HG03066 (cell line): ENCODE data around the gene TFPI2.
"Not testable (repeated sequence)": the region's sequence is repeated elsewhere in the genome, so short reads cannot be mapped to it uniquely, and the experiment has no call there.

ENCODE experiments used
- ATAC-seq: cut with Tn5 transposase; IDR thresholded peaks from one replicate; pipeline ENCODE4 v1.9.1; 2021; ENCODE audit warnings: low read depth; ENCODE audit not compliant: unreplicated experiment

The TFPI2 gene

GRCh38 chr7:93890464-93891068, at the start of gene TFPI2:
TSS of gene TFPI2 (minus strand) at chr7:93890753. CDS start at chr7:93890678, 75 bp downstream.
- ATAC-seq = peak; percentile 46

- no peak for ATAC-seq
Measured at GRCh38 chr7:93938293-93938692, 47.7 kb upstream of the TFPI2 start.

GRCh38 chr7:93937818-93938217, 47.3 kb upstream of the TFPI2 start:
- ATAC-seq = no peak

- no peak for ATAC-seq
Measured at GRCh38 chr7:93935102-93935501, 44.5 kb upstream of the TFPI2 start.

GRCh38 chr7:93933156-93933555, 42.6 kb upstream of the TFPI2 start:
- no peak for ATAC-seq

GRCh38 chr7:93931655-93932054, 41.1 kb upstream of the TFPI2 start:
- no peak for ATAC-seq

GRCh38 chr7:93927585-93927984, 37.0 kb upstream of the TFPI2 start:
- no peak for ATAC-seq

- ATAC-seq = no peak
Measured at GRCh38 chr7:93926800-93927199, 36.2 kb upstream of the TFPI2 start.

- no peak for ATAC-seq
Measured at GRCh38 chr7:93923942-93924341, 33.4 kb upstream of the TFPI2 start.

GRCh38 chr7:93923296-93923695, 32.7 kb upstream of the TFPI2 start:
- ATAC-seq = no peak

GRCh38 chr7:93921607-93922566, 31.3 kb upstream of the TFPI2 start, which contains the start of gene GNG11:
TSS of gene GNG11 (plus strand) at chr7:93921735. CDS start at chr7:93922138, 403 bp downstream.
- peak; percentile 91 for ATAC-seq

- no peak for ATAC-seq
Measured at GRCh38 chr7:93921186-93921585, 30.6 kb upstream of the TFPI2 start.

GRCh38 chr7:93920496-93921182, 30.1 kb upstream of the TFPI2 start:
- no peak for ATAC-seq

GRCh38 chr7:93916315-93916714, 25.8 kb upstream of the TFPI2 start:
- not testable (repeated sequence) for ATAC-seq

- not testable (repeated sequence) for ATAC-seq
Measured at GRCh38 chr7:93915888-93916287, 25.3 kb upstream of the TFPI2 start.

GRCh38 chr7:93915206-93915842, 24.8 kb upstream of the TFPI2 start:
- not testable (repeated sequence) for ATAC-seq

- ATAC-seq = no peak
Measured at GRCh38 chr7:93914581-93915066, 24.1 kb upstream of the TFPI2 start.

- ATAC-seq = no peak
Measured at GRCh38 chr7:93913197-93913596, 22.6 kb upstream of the TFPI2 start.

- ATAC-seq = not testable (repeated sequence)
Measured at GRCh38 chr7:93911661-93912060, 21.1 kb upstream of the TFPI2 start.

- ATAC-seq = not testable (repeated sequence)
Measured at GRCh38 chr7:93911242-93911641, 20.7 kb upstream of the TFPI2 start.
